OCI-M2 (cell line): Measurements from ENCODE around the gene GRID1.
"Not testable (repeated sequence)": the region's sequence is repeated elsewhere in the genome, so short reads cannot be mapped to it uniquely, and the experiment has no call there.

Experiments used
- DNase-seq: peaks from one replicate; lab custom pipeline; 2025; ENCODE audit not compliant: unreplicated experiment; lab: John Stamatoyannopoulos, UW

Gene GRID1

GRCh38 chr10:86392723-86393094, 26.1 kb upstream of the GRID1 start:
- DNase-seq = no peak

GRCh38 chr10:86391986-86392722, 25.6 kb upstream of the GRID1 start:
- DNase-seq = no peak

GRCh38 chr10:86391236-86391840, 24.7 kb upstream of the GRID1 start:
- DNase-seq = no peak

GRCh38 chr10:86390337-86391120, 23.9 kb upstream of the GRID1 start:
- DNase-seq = no peak

- DNase-seq = no peak
Observed at GRCh38 chr10:86389441-86390193, 23.0 kb upstream of the GRID1 start.

GRCh38 chr10:86389109-86389440, 22.5 kb upstream of the GRID1 start:
- DNase-seq = not testable (repeated sequence)

GRCh38 chr10:86388119-86388704, 21.6 kb upstream of the GRID1 start:
- no peak for DNase-seq

GRCh38 chr10:86387178-86387794, 20.7 kb upstream of the GRID1 start:
- no peak for DNase-seq

GRCh38 chr10:86385806-86386205, 19.2 kb upstream of the GRID1 start:
- no peak for DNase-seq

- DNase-seq = no peak
Observed at GRCh38 chr10:86377797-86378146, 11.2 kb upstream of the GRID1 start.

- no peak for DNase-seq
Observed at GRCh38 chr10:86376852-86377796, 10.5 kb upstream of the GRID1 start.

- no peak for DNase-seq
Observed at GRCh38 chr10:86376403-86376802, 9.8 kb upstream of the GRID1 start.

- no peak for DNase-seq
Observed at GRCh38 chr10:86375204-86375603, 8.6 kb upstream of the GRID1 start.

- no peak for DNase-seq
Observed at GRCh38 chr10:86374664-86375063, 8.1 kb upstream of the GRID1 start.

- DNase-seq = no peak
Observed at GRCh38 chr10:86373828-86374227, 7.2 kb upstream of the GRID1 start.

- no peak for DNase-seq
Observed at GRCh38 chr10:86373251-86373650, 6.7 kb upstream of the GRID1 start.

GRCh38 chr10:86372784-86373239, 6.2 kb upstream of the GRID1 start:
- DNase-seq = no peak

GRCh38 chr10:86372119-86372783, 5.7 kb upstream of the GRID1 start:
- DNase-seq = no peak

GRCh38 chr10:86371691-86372090, 5.1 kb upstream of the GRID1 start:
- DNase-seq = no peak
